Activated gamma-delta T cell treated with anti-CD3 and anti-CD28 coated beads, Interleukin-2, amount 50 U/mL, for 16 hours (primary cell): ENCODE results near the gene LTBR.

ENCODE experiments used
- DNase-seq: peaks from one replicate; pipeline ENCODE4 v3.0.0-alpha.2; 2020; ENCODE audit warnings: low read depth

LTBR gene

GRCh38 chr12:6368906-6369525 is 14.9 kb upstream of the LTBR start:
- DNase-seq: no peak

GRCh38 chr12:6369916-6370575 is 13.9 kb upstream of the LTBR start:
- DNase-seq: no peak

GRCh38 chr12:6370576-6370935 is 13.4 kb upstream of the LTBR start:
- DNase-seq: no peak

GRCh38 chr12:6370994-6371754 is 12.8 kb upstream of the LTBR start:
- DNase-seq: no peak

GRCh38 chr12:6372403-6373003 is 11.5 kb upstream of the LTBR start:
- DNase-seq: no peak

GRCh38 chr12:6373022-6373787 is 10.8 kb upstream of the LTBR start:
- DNase-seq: no peak

- DNase-seq: no peak
Observed at GRCh38 chr12:6374028-6374785, 9.8 kb upstream of the LTBR start.

- no peak for DNase-seq
Observed at GRCh38 chr12:6374786-6375160, 9.2 kb upstream of the LTBR start.

GRCh38 chr12:6375269-6376078 is 8.5 kb upstream of the LTBR start, which contains the start of gene SCNN1A:
TSS of gene SCNN1A (minus strand) at chr12:6375563. CDS start at chr12:6374783, 780 bp downstream.
- DNase-seq: no peak

GRCh38 chr12:6376079-6376869 is 7.7 kb upstream of the LTBR start:
- no peak for DNase-seq

- no peak for DNase-seq
Observed at GRCh38 chr12:6376870-6377666, 6.9 kb upstream of the LTBR start.

- no peak for DNase-seq
Observed at GRCh38 chr12:6377667-6377994, 6.3 kb upstream of the LTBR start.

- DNase-seq: no peak
Observed at GRCh38 chr12:6378709-6379472, 5.1 kb upstream of the LTBR start.

GRCh38 chr12:6380141-6381121 is 3.5 kb upstream of the LTBR start:
- DNase-seq: no peak

GRCh38 chr12:6382371-6382770 is 1.6 kb upstream of the LTBR start:
- no peak for DNase-seq

- DNase-seq: no peak
Observed at GRCh38 chr12:6382982-6383381, 980 bp upstream of the LTBR start.
